Left renal pelvis (tissue), 4 donors: ENCODE data around the gene EGR1. TPM values are rescaled to one million over a fixed set of nuclear protein-coding genes. Genes with fewer than 3 reads are reported as not detected.

Source experiments
- DNase-seq, 4 donors: peaks; one replicate each; pipeline ENCODE4 v3.0.0-alpha.2; 2013; ENCODE audit warnings: low read depth in 4 of 4, low spot score in 3 of 4
- polyA plus RNA-seq, 4 donors: library from polyadenylated mRNA; unstranded; fragments of 120-200 nt; gene quantifications; one replicate each; pipeline ENCODE4 v1.2.1, GENCODE V29; 2013; ENCODE audit not compliant: insufficient read length in 4 of 4

EGR1 gene
- 1,000 to 10,000 TPM in 1 of 4 donors, 10 to 100 TPM in 3; 35.2 to 2,794 (median 56.3) TPM for polyA plus RNA-seq

- peak; percentile 84 to 90 (median 86) for DNase-seq
Observed at GRCh38 chr5:138465261-138466124, at the start of gene EGR1. EGR1 (plus strand) TSS chr5:138465479; CDS start chr5:138465762, 283 bp downstream.

GRCh38 chr5:138418444-138418843 lies 46.8 kb upstream of the EGR1 start:
- DNase-seq = no peak

DNA sequence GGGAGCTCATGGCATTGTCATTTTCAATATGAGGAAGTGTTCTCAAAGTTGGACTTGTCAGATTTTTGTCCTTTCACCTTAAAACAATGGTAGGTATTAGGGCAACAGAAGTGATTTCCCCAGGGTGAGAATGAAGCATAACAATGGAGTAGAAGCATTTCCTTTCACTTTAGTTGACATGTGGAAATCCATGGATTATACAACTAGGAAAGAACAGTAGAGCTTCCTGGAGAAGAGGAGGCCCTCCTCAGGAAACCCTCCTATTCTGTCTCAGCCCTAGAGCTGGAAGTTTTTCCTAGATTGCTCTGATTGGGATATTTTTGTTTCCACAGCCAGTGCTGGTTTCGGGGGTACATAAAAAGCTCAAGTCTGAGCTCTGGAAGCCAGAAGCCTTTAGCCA lies 40.2 kb upstream of the EGR1 start:
- no peak for DNase-seq

GRCh38 chr5:138435943-138436342 lies 29.3 kb upstream of the EGR1 start:
- no peak for DNase-seq

DNA sequence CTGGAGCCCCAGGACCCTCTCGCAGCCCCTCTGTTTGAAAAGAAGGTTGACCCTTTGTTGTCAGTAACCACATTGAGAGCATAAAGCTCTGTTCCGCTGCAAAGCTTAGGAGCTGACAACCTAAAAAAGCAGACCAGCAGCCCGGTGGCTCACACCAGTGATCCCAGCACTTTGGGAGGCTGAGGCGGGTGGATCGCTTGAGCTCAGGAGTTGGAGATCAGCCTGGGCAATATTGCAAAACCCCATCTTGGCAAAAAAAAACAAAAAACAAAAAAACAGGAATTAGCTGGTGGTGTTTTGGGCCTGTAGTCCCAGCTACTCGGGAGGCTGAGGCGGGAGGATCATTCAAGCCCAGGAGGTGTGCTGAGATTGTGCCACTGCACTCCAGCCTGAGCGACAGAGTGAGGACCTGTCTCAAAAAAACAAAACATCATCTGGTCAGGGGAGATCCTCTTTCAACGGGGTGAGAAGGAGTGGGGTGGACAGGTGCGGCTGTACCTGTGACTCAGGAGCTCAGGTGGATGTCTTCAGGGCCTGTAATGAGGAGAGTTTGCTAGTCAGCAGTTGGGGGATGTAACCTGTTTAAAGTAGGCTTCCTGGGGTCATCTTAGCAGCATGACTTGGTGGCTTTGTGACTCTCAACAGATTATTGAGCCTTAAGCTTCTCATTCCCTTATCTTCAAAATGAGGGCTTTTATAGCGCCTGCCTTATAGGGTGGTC lies 27.1 kb upstream of the EGR1 start:
- DNase-seq = no peak

DNA sequence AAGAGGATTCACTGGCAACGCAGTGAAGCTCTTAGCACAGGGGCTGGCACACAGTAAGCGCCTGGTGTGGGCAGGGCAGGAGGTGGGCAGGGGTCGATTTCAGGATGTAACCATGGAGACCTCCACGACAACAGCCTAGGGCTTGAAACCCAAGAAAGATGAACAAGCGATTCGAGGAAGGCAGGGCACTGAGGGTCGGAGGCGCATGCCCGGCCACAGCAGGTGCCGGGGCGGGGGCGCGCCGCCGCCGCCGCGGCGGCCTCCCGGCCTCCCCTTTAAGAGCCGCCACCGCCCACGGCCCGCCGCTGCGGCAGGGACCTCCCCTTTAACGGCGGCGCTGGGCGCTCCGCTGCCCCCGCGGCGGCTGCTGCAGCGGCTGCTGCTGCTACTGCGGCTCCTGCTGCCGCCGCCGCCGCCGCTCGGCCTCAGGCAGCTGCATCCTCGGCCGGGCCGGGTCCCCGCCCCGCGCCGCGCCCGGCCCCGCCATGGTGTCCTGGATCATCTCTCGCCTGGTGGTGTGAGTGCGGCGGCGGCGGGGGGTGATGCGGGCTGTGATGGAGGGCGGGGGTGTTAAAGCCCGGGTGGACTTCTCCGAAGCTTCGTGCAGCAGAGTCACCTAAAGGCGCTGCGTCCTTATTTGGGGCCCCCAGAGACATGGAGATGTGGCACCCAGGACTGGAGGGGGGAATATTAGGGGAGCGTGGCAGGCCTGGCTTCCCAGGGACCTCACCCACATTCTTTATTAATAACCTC lies 26.4 kb upstream of the EGR1 start, which contains the start of gene REEP2:
REEP2 (plus strand) TSS at position 334 of the 753 bp plus-strand sequence; CDS start at position 486, 152 bp downstream.
- DNase-seq = peak in 1 of 4 donors; percentile 7

DNA sequence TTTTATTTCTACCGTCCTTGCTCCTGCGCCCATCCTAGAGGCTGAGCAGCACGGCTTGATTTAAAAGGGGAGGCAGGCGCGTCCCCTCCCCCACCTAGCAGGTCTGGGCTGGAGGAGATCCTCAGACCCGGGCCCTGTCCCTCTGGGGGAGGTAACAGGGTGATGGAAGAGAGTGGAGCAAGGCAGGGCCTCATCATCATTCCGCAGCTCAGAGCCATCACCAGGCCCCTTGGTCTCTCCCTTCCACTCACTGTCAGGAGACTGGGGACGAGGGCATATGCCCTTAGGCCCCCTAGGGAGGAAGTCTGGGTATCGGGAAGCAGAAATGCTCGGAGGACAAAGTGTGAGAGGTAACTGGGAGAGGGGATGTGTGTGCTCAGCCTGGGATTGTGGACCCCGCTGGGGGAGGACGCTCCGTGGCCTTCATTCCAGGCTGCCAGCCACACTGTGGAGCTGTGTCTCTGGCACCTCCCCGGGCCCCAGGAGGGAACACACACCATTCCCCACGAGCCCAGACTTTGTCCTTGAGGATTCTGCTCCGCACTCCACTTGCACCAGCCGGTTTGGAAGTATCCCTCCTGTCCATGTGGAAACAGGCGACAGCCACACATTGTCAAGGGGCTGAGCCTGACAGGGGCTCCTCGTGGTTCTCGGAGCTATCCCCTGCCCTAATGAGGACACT lies 25.7 kb upstream of the EGR1 start:
- peak in 1 of 4 donors; percentile 7 for DNase-seq

- DNase-seq = no peak
Observed at GRCh38 chr5:138440159-138441073, 24.9 kb upstream of the EGR1 start.

- DNase-seq = no peak
Observed at GRCh38 chr5:138441221-138441620, 24.1 kb upstream of the EGR1 start.

- DNase-seq = no peak
Observed at GRCh38 chr5:138444078-138444773, 21.1 kb upstream of the EGR1 start.

- no peak for DNase-seq
Observed at GRCh38 chr5:138444774-138445546, 20.3 kb upstream of the EGR1 start.

GRCh38 chr5:138445547-138446271 lies 19.6 kb upstream of the EGR1 start:
- no peak for DNase-seq

GRCh38 chr5:138448070-138448469 lies 17.2 kb upstream of the EGR1 start:
- DNase-seq = no peak

DNA sequence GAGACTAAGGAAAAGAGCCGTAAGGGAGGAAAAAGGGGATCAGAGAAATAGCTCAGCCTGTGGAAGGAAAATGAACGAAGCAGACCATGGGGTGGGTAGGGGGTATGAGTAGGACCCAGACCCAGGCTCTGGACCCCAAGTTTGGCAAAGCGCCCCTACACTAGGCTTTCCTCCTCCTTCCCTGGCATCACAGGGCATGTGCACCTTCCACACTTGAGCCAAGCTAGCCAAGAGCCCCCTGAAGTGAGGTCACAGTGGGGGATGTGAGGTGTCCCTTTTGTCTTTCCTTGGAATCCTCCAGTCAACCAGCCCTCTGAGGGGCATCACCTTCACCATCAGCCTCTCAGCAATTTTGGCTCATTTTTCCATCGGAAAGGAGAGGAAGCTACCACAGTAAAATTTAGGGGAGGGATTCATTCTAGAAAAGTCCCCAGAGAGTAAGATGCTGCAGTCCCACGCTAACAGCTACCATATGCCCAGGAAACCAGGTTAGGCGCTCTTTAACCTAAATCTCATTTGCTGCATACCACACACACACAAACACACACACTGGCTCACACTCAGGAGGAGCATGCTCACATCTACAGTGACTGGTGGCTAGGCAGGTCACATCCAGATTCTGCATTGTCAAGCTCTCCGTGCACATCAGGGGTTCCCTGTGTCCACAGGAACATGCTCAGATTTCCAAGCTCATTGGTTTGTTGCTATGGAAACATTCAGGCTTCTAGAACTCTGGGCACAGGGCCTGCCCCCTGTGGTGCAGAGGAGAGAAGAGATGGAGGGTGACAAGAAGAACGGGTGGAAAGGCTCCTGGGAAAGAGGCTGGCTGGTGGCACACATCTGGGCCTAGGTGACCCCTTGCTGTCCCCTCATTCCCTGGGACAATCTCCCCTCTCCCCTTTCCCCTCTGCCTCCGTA lies 16.5 kb upstream of the EGR1 start:
- no peak for DNase-seq

GRCh38 chr5:138449501-138450239 lies 15.6 kb upstream of the EGR1 start:
- peak in 2 of 4 donors; percentile 62 to 73 for DNase-seq
